GM10266 (cell line): ENCODE results near the gene USP4.
"Not testable (repeated sequence)": the region's sequence is repeated elsewhere in the genome, so short reads cannot be mapped to it uniquely, and the experiment has no call there.

Source experiments
- DNase-seq: peaks from one replicate; pipeline ENCODE4 v3.0.0; 2012; ENCODE audit errors: extremely low spot score
- CTCF ChIP-seq: IDR thresholded peaks from 2 replicates; pipeline ENCODE4 v1.5.1; 2012; ENCODE audit warnings: mild to moderate bottlenecking, low read depth; ENCODE audit not compliant: control insufficient read depth, insufficient read depth; ENCODE audit errors: missing control alignments

The USP4 gene

GRCh38 chr3:49255718-49256511, 83.9 kb downstream of the USP4 start:
- no peak for TF ChIP-seq CTCF
- DNase-seq, result no peak

- no peak for TF ChIP-seq CTCF
- DNase-seq, result no peak
Observed at GRCh38 chr3:49255112-49255511, 84.7 kb downstream of the USP4 start.

GRCh38 chr3:49253512-49253911, 86.3 kb downstream of the USP4 start:
- DNase-seq, result no peak
- TF ChIP-seq CTCF, result no peak

GRCh38 chr3:49248840-49249227, 91.0 kb downstream of the USP4 start:
- DNase-seq, result peak; percentile 23
- TF ChIP-seq CTCF, result no peak

GRCh38 chr3:49244581-49245205, 95.2 kb downstream of the USP4 start:
- TF ChIP-seq CTCF, result no peak
- peak; percentile 11 for DNase-seq

GRCh38 chr3:49240091-49240490, 99.8 kb downstream of the USP4 start:
- not testable (repeated sequence) for DNase-seq

GRCh38 chr3:49238274-49239127, 101.4 kb downstream of the USP4 start:
- DNase-seq, result no peak
- no peak for TF ChIP-seq CTCF
